Stimulated activated CD4-positive, alpha-beta T cell treated with anti-CD3 and anti-CD28 coated beads, Interleukin-15, amount 100 ng/mL, for 1 hour (primary cell): ENCODE results near the gene EN2.

Experiments
- DNase-seq, 2 donors: peaks; one replicate each; pipeline ENCODE4 v3.0.0-alpha.2; 2020; ENCODE audit warnings: low read depth in 1 of 2, low spot score in 1 of 2

The EN2 gene

GRCh38 chr7:155458111-155458877, at the start of gene EN2:
Gene EN2, plus strand, starts transcription at chr7:155458129. Its CDS starts 249 bp downstream, at chr7:155458378.
- DNase-seq = no peak

GRCh38 chr7:155408651-155409586, 49.0 kb upstream of the EN2 start:
- no peak for DNase-seq

- no peak for DNase-seq
Measured at GRCh38 chr7:155409980-155410379, 47.9 kb upstream of the EN2 start.

- no peak for DNase-seq
Measured at GRCh38 chr7:155410431-155410830, 47.5 kb upstream of the EN2 start.

- no peak for DNase-seq
Measured at GRCh38 chr7:155411718-155412415, 46.1 kb upstream of the EN2 start.

GRCh38 chr7:155412416-155413253, 45.3 kb upstream of the EN2 start:
- DNase-seq = peak in 1 of 2 donors; percentile 12

GRCh38 chr7:155414547-155415492, 43.1 kb upstream of the EN2 start:
- no peak for DNase-seq

- no peak for DNase-seq
Measured at GRCh38 chr7:155416646-155417380, 41.1 kb upstream of the EN2 start.

- DNase-seq = no peak
Measured at GRCh38 chr7:155418304-155418703, 39.6 kb upstream of the EN2 start.

- no peak for DNase-seq
Measured at GRCh38 chr7:155418941-155419755, 38.8 kb upstream of the EN2 start.

- DNase-seq = no peak
Measured at GRCh38 chr7:155420116-155420515, 37.8 kb upstream of the EN2 start.

- no peak for DNase-seq
Measured at GRCh38 chr7:155422151-155422550, 35.8 kb upstream of the EN2 start.

- no peak for DNase-seq
Measured at GRCh38 chr7:155422599-155423336, 35.2 kb upstream of the EN2 start.

GRCh38 chr7:155423337-155424285, 34.3 kb upstream of the EN2 start:
- DNase-seq = no peak

- DNase-seq = no peak
Measured at GRCh38 chr7:155424301-155425010, 33.5 kb upstream of the EN2 start.

GRCh38 chr7:155425011-155425340, 33.0 kb upstream of the EN2 start:
- DNase-seq = no peak
